ENCODE measurements around the gene KCNE2. TPM values are rescaled to one million over a fixed set of nuclear protein-coding genes. Genes with fewer than 3 reads are reported as not detected.
"Not testable (repeated sequence)": the region's sequence is repeated elsewhere in the genome, so short reads cannot be mapped to it uniquely, and the experiment has no call there.

The KCNE2 gene
- polyA plus RNA-seq, 3 donors: 0.81 to 1.2 (median 1.0) TPM

GRCh38 chr21:34406676-34407075 lies 42.9 kb downstream of the KCNE2 start:
- not testable (repeated sequence) for DNase-seq

GRCh38 chr21:34407294-34407693 lies 43.5 kb downstream of the KCNE2 start:
- not testable (repeated sequence) for DNase-seq

DNA sequence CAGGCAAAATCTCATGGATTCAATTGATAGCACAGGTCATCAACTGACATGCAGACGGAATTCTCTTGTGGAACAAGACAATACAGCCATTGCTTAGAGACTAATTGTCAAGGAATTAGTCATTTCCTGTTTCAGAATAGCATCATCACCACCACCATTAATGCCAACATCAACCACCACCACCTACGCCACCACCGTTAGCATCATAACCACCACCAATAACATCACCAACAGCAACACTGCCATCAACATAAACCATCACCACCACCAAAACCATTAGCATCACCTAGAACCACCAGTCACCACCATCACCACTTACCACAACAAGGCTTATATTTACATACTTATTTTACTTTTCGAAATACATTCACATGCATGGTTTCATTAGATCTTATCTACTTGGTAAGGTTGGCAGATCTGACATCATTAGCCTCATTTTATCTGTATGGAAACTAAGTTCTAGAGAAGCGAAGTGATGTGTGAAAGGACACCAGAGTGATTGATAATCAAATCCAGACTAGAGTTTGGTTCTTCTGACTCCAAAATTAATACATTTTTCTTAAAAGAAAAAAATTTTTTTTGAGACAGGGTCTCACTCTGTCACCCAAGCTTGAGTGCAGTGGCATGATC lies 53.8 kb downstream of the KCNE2 start:
- not testable (repeated sequence) for DNase-seq

Other genes with a start within 250 kb of the KCNE2 start
- gene SMIM11, start 11.5 kb downstream of the KCNE2 start, polyA plus RNA-seq (ENCODE audit: insufficient read length in 3 of 3): 1 to 10 TPM; 2.5 to 9.2 (median 4.6) TPM
- gene SMIM34, start 59.9 kb downstream of the KCNE2 start, polyA plus RNA-seq (ENCODE audit: insufficient read length in 3 of 3): 1 to 10 TPM in 2 of 3 donors, under 1 TPM in 1; 0.24 to 1.5 (median 1.1) TPM
- 1 to 10 TPM in 2 of 3 donors, under 1 TPM in 1; 0.75 to 1.4 (median 1.0) TPM for gene KCNE1, start 148.2 kb downstream of the KCNE2 start, polyA plus RNA-seq (ENCODE audit: insufficient read length in 3 of 3)

All from renal pelvis (tissue), 4 donors.